Gastroesophageal sphincter (tissue), 4 donors: ENCODE results near the gene GOLGA6A. TPM values are rescaled to one million over a fixed set of nuclear protein-coding genes. Genes with fewer than 3 reads are reported as not detected.
"Not testable (repeated sequence)": the region's sequence is repeated elsewhere in the genome, so short reads cannot be mapped to it uniquely, and the experiment has no call there.

Experiments used
- ATAC-seq: fragments of 150-250 bp; one replicate; pipeline ENCODE4 v1.9.1; 2016; ENCODE audit warnings: mild to moderate bottlenecking, moderate library complexity
- H3K27ac ChIP-seq, 4 donors: fragments of 200-600 bp; sonication (generic) in 3 of 4; 1 replicate in 3 of 4; 2 replicates in 1 of 4; pipeline ENCODE4 v1.5.1; 2016 to 2019
- H3K27me3 ChIP-seq: fragments of 200-600 bp; sonication (generic); one replicate; pipeline ENCODE4 v1.5.1; 2019
- H3K36me3 ChIP-seq, 2 donors: fragments of 200-600 bp; sonication (generic); one replicate each; pipeline ENCODE4 v1.5.1; 2019; ENCODE audit warnings: control low read depth in 1 of 2
- H3K4me1 ChIP-seq, 3 donors: fragments of 200-600 bp; sonication (generic); 1 replicate in 2 of 3; 2 replicates in 1 of 3; pipeline ENCODE4 v1.5.1; 2016 to 2019; ENCODE audit warnings: control low read depth in 2 of 3
- H3K4me3 ChIP-seq, 2 donors: fragments of 200-600 bp; sonication (generic); one replicate each; pipeline ENCODE4 v1.5.1; 2019; ENCODE audit warnings: mild to moderate bottlenecking in 1 of 2, moderate library complexity in 1 of 2
- H3K9me3 ChIP-seq, 3 donors: fragments of 200-600 bp; sonication (generic); one replicate each; pipeline ENCODE4 v1.5.1; 2017 to 2019; ENCODE audit warnings: control low read depth in 2 of 3
- EP300 ChIP-seq: sonication (generic); formaldehyde crosslinking; IDR thresholded peaks from one replicate; pipeline ENCODE4 v1.6.1; 2017; ENCODE audit warnings: antibody characterized with exemption, mild to moderate bottlenecking
- POLR2A ChIP-seq, 2 donors: fragments of 450-650 bp; IDR thresholded peaks; one replicate each; pipeline ENCODE4 v1.6.1; 2017; ENCODE audit warnings: antibody characterized with exemption in 2 of 2, mild to moderate bottlenecking in 2 of 2, moderate library complexity in 1 of 2
- POLR2AphosphoS5 ChIP-seq: sonication (generic); formaldehyde crosslinking; IDR thresholded peaks from one replicate; pipeline ENCODE4 v1.6.1; 2017; ENCODE audit warnings: antibody characterized with exemption
- WGBS, 2 donors: methylation state at CpG; one replicate each; pipeline ENCODE4 v1.1.5; 2018; ENCODE audit warnings: low coverage in 1 of 2; 5-methylcytosine and 5-hydroxymethylcytosine counted together
- total RNA-seq, 4 donors: library from RNA; depleted of rRNA; stranded (reverse); fragments of >200 nt; gene quantifications; one replicate each; pipeline ENCODE4 v1.1.0, GENCODE V29; 2016
- TF ChIP-seq, protein P1 (sequence below), 4 experiments: fragments of 200-600 bp in 2 of 4; fragments of 450-650 bp in 2 of 4; sonication (generic) in 1 of 4; IDR thresholded peaks; one replicate each; pipeline ENCODE4 v1.5.1; 2017 to 2019; ENCODE audit warnings: antibody characterized with exemption in 4 of 4, mild to moderate bottlenecking in 2 of 4, moderate library complexity in 2 of 4

GOLGA6A gene
- total RNA-seq, 4 donors from 2014 or later = 0.15 to 1.3 (median 0.31) TPM; not detected in 1

DNA sequence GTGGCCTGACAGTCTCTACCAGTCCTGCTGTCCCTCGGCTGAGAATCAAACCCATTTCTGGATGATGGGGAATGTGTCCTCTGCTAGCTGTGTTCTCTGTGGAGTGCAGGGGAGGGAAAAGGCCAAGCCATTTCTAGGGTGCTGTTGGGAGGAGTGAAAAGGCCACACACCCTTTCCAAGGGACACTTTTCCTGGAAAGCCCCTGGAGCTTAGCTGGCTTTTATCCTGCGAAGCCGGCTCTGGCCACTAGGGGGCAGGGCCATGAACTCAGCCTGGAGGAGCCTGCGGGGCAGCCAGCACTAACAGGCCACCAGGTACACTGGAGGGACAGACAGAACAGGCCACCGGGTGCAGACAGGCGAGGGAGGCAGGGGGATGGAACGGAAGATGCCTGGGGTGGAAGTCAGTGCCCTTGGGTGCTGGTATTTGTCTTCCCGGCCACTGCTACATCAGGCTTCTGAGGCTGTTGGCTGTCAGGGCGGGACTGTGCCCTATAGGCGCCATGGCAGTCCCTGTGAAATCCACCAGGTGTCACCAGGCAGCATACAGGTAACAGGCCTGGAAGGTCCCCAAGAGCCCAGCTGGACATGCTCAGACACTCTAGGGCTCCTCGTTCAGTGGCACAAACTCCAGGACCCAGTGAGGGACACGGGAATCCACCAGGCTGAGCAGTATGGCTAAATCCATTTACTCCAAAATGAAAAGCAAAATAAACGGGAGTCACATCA is 16.5 kb downstream of the GOLGA6A start:
- not testable (repeated sequence) for H3K27ac ChIP-seq, H3K4me3 ChIP-seq
- WGBS, 2 donors = no CpG with 5 or more reads among the region's 13 CpGs

DNA sequence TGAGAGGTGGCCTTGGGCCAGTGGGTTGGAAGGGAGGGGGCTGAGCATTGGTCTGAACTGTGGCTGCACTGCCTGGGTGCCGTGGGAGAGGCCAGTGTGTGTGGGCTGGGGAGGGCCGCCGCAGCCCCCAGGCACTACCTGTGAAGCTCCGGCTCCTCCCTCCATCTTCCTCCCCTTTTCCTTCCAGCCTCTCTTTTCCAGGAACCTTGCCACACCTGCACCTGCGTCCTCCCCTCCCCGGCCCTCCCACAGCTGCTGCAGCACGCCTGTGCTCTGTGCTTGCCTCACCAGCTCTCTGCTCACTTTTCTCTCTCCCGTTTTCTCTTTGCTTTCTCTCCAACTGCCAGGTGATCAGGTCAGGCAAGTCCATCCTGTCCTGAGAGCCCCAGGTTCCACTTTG is 17.5 kb downstream of the GOLGA6A start:
- H3K36me3 ChIP-seq, H3K27ac ChIP-seq, H3K27me3 ChIP-seq, H3K9me3 ChIP-seq, H3K4me3 ChIP-seq, H3K4me1 ChIP-seq, ATAC-seq: not testable (repeated sequence)
- WGBS, 2 donors = 69 to 85% methylated on average over 3 to 8 of the region's 8 CpGs

More for the DNA sequence above, 16.5 kb downstream of the GOLGA6A start:
- TF ChIP-seq, protein P1, sequence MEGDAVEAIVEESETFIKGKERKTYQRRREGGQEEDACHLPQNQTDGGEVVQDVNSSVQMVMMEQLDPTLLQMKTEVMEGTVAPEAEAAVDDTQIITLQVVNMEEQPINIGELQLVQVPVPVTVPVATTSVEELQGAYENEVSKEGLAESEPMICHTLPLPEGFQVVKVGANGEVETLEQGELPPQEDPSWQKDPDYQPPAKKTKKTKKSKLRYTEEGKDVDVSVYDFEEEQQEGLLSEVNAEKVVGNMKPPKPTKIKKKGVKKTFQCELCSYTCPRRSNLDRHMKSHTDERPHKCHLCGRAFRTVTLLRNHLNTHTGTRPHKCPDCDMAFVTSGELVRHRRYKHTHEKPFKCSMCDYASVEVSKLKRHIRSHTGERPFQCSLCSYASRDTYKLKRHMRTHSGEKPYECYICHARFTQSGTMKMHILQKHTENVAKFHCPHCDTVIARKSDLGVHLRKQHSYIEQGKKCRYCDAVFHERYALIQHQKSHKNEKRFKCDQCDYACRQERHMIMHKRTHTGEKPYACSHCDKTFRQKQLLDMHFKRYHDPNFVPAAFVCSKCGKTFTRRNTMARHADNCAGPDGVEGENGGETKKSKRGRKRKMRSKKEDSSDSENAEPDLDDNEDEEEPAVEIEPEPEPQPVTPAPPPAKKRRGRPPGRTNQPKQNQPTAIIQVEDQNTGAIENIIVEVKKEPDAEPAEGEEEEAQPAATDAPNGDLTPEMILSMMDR (IDR thresholded peaks at IDR 0.05) = peak; percentile 22 to 62 (median 39)
- not testable (repeated sequence) for H3K27me3 ChIP-seq, H3K9me3 ChIP-seq, H3K4me1 ChIP-seq, H3K36me3 ChIP-seq
- ATAC-seq = peak; percentile 62

- not testable (repeated sequence) for H3K4me1 ChIP-seq, H3K36me3 ChIP-seq, H3K27ac ChIP-seq, H3K27me3 ChIP-seq, ATAC-seq, H3K4me3 ChIP-seq, H3K9me3 ChIP-seq
- 81% methylated on average over 3 of the region's 3 CpGs; no CpG with 5 or more reads in 1 of the 2 donors for WGBS, 2 donors
Measured at GRCh38 chr15:74064183-74064582, 18.2 kb downstream of the GOLGA6A start.

DNA sequence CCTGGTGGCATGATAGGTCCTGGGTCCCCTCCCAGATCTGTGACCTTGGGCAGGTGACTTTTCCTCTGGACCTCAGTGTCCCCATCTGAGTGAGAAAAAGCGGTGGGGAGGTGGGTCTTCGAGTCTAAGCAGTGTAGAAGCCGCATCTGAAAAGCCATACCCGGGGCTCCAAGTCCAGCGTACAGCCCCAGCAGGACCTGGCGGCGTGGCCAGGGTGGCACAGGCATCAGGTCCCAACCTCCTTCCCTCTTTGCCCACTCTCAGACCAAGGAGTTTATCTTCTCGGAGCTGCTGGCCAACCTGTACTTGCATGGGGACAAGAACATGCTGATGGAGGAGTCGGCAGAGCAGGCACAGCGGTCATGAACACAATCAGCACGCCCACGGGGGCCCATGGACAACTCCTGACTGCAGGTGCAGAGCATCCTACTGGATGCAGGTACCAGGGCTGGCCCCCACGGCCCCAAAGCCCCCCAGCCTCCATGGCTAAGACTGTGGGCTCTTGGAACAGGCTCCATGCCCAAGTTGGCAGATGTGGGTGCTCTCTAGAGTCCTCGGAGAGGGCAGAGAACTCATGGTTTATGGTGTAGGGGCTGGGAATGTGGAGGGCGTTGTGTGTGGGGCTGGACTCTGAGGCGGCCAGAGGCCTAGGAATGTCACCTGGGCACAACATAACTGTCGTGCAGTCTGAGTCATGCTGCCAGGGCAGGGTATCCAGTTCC is 18.8 kb downstream of the GOLGA6A start:
- no CpG with 5 or more reads among the region's 17 CpGs for WGBS, 2 donors
- not testable (repeated sequence) for H3K4me3 ChIP-seq, H3K4me1 ChIP-seq, H3K27ac ChIP-seq, H3K9me3 ChIP-seq, ATAC-seq, H3K27me3 ChIP-seq, H3K36me3 ChIP-seq

DNA sequence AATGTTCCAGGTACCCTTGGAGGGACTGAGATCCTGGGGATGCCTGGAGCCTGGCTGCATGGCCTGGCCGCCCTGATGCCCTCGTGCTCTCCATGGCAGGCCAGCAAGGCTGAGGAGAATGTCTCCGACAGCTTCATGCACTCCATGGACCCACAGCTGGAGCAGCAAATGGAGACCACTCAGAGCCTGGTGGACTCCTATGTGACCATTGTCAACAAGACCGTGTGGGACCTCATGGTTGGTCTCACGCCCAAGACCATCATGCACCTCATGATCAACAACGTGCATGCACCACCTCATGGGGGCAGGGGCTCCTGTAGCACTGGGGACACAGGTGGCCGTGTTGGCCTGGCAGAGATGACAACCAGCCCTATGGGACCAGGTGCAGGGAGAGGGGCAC is 19.7 kb downstream of the GOLGA6A start:
- ATAC-seq = no peak
- no CpG with 5 or more reads among the region's 7 CpGs for WGBS, 2 donors
- Histone ChIP-seq H3K9me3 (no peaks in the 10 kb centered on the region), H3K4me1 (no peaks in the 10 kb centered on the region), H3K4me3 (no peak overlapping the region), H3K36me3 (no peaks in the 10 kb centered on the region), H3K27me3 (peaks cover 7% of the 10 kb centered on the region), H3K27ac (no peak overlapping the region)
- TF ChIP-seq EP300 (no peak), POLR2A (IDR thresholded peaks at IDR 0.05) (no peak), POLR2AphosphoS5 (no peak)
- TF ChIP-seq, protein P1 (IDR thresholded peaks at IDR 0.05) = no peak

DNA sequence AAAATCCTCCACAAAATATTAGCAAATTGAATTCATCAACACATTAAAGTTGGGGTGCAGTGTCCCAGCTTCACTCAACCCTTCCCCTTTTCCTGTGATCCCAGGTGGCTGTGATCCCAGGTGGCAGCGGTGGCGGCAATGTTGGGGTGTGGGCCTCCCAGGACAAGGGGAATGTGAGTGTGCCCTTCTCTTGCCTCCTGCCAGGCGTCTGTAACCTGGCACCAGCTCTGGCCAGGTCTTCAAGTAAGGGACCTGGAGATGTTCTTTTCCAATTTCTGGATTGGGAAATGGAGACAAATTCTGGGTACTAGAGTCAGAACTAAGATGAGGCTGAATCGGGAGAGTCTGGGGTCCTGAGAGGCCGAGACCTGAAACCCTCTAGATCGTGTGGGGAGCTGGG is 20.1 kb downstream of the GOLGA6A start:
- H3K36me3 ChIP-seq = no peaks in the 10 kb centered on the region
- no peak for ATAC-seq
- H3K9me3 ChIP-seq = no peaks in the 10 kb centered on the region
- H3K4me1 ChIP-seq = no peaks in the 10 kb centered on the region
- peaks cover 7% of the 10 kb centered on the region for H3K27me3 ChIP-seq
- TF ChIP-seq, protein P1 (IDR thresholded peaks at IDR 0.05) = no peak
- H3K27ac ChIP-seq = no peak overlapping the region
- 93 to 100% methylated on average over 2 to 4 of the region's 6 CpGs for WGBS, 2 donors
- no peak overlapping the region for H3K4me3 ChIP-seq
